HG03575 (cell line): ENCODE measurements around the gene IQGAP2.
"Not testable (repeated sequence)": the region's sequence is repeated elsewhere in the genome, so short reads cannot be mapped to it uniquely, and the experiment has no call there.

Experiments used
- ATAC-seq: cut with Tn5 transposase; IDR thresholded peaks from one replicate; pipeline ENCODE4 v1.9.1; 2021; ENCODE audit not compliant: unreplicated experiment, insufficient number of reproducible peaks, low FRiP score; ENCODE audit errors: extremely low read depth

IQGAP2 gene

DNA sequence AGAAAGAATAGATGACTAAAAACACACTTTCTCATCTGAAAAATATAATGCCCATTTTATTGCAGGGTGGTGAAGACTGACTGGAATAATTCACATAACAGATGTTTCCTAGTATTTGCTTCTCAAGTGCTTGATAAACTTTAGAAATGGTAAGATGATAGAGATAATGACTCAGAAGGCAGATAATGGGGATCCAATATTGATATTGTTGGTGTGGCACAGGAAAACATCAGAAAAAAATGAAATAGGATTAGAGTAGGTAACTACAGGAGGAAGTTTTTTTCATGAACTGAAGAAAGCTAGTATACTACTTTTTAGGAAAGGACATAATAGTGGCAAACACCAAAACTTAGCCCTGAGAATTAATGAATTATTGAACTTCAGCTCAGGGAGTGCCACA lies 240.3 kb downstream of the IQGAP2 start:
- ATAC-seq, result no peak

DNA sequence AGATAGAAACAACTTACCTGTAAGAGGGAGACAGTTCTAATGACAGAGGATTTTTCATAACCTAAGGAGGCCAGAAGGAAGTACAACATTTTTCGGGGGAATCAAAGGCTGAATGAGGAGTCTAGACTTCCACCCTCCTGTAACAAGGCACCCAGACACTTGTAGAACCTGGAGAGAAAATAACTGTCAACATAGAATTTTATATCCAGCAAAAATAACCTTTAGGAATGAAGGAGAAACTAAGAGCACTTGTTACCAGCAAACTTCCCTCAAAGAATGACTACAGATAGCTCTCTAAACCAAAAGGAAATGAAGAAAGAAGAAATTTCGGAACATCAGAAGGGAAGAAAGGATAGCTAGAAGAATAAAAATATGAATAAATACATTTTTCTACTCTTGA lies 246.1 kb downstream of the IQGAP2 start:
- no peak for ATAC-seq

DNA sequence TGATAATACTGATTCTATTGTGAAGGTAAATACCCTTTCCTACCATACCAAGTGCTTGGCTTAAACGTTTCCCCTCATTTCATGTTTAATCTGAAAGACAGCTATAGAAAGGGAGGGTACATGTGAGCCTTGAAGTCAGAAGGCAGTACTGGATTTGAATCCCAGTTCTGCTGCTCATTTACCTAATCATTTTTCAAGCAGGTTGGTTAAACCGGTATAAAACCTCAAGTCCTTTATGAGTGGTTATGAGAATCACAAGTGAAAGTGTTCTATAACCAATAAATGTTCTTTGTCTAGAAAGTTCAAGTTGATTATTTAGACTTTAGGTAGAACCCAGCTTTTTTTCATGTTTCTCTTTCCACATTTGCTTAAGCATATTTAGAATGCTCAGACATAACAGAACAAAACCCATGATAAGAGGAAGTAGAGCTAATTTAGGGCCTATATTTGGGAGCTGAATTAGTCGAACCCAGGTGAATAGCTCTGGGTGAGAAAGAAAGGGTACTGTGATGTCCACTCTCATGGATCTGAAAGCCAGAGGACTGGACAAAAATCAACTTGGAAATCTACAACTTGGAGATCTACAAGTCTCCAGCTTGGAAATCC lies 249.8 kb downstream of the IQGAP2 start:
- no peak for ATAC-seq

- ATAC-seq, result no peak
Measured at GRCh38 chr5:76657091-76657490, 254.0 kb downstream of the IQGAP2 start.

GRCh38 chr5:76657683-76658311 lies 254.7 kb downstream of the IQGAP2 start:
- no peak for ATAC-seq

- no peak for ATAC-seq
Measured at GRCh38 chr5:76660360-76660759, 257.3 kb downstream of the IQGAP2 start.

GRCh38 chr5:76662521-76662920 lies 259.4 kb downstream of the IQGAP2 start:
- ATAC-seq, result no peak

DNA sequence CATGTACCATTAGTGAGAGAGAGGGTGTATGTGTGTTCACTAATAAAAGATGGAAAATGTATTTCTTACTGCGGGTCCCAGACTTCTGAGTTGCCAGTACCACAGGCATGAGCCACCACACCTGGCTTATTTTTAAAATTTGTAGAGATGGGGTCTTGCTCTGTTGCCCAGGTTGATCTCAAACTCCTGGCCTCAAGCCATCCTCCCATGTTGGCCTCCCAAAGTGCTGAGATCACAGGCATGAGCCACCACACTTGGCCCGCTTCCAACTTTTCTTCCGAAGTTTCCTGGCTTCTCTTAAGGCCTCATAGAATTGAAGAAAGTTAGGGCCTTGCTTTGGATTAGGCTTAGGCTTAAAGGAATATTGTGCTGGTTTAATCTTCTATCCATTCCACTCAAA lies 260.5 kb downstream of the IQGAP2 start:
- no peak for ATAC-seq

GRCh38 chr5:76664079-76664478 lies 261.0 kb downstream of the IQGAP2 start:
- no peak for ATAC-seq

GRCh38 chr5:76667495-76667894 lies 264.4 kb downstream of the IQGAP2 start:
- no peak for ATAC-seq

GRCh38 chr5:76669245-76669644 lies 266.2 kb downstream of the IQGAP2 start:
- ATAC-seq, result no peak

DNA sequence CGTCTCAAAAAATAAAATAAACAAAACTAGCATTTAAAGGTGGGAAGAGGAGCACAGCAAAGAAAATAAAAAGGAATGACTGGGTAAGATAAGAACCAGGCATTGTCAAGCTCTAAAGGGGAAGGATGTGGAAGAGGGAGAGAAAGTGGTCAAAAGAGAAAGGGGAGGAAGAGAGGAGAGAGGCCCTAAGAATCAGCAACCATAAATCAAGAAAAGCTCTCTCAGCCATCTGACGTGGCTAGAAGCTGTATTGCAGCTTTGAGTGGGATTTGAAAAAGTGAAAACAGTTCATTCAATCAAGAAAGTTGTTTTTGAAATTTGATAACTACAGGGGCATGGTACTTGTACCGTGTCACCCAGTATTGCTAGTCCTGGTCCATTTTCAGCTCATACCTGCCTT lies 267.4 kb downstream of the IQGAP2 start:
- no peak for ATAC-seq

- ATAC-seq, result no peak
Measured at GRCh38 chr5:76672242-76672641, 269.2 kb downstream of the IQGAP2 start.

DNA sequence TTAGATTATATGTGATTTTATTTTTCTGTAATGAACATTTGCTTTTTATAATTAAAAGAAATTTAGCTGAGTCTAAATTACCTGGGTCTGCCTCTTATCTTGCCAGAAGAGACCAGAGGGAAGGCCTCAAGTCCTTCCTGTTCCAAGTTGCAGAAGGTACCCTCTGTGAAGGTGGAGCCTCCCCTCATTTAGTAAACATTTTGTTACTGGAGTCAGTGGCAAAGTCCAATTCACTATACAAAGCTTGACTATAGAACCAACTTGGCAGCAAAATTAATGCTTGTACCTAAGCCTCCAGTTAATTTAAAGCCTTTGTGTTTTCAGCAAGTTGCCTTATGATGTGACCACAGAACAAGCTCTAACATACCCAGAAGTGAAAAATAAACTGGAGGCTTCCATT lies 270.0 kb downstream of the IQGAP2 start:
- no peak for ATAC-seq

DNA sequence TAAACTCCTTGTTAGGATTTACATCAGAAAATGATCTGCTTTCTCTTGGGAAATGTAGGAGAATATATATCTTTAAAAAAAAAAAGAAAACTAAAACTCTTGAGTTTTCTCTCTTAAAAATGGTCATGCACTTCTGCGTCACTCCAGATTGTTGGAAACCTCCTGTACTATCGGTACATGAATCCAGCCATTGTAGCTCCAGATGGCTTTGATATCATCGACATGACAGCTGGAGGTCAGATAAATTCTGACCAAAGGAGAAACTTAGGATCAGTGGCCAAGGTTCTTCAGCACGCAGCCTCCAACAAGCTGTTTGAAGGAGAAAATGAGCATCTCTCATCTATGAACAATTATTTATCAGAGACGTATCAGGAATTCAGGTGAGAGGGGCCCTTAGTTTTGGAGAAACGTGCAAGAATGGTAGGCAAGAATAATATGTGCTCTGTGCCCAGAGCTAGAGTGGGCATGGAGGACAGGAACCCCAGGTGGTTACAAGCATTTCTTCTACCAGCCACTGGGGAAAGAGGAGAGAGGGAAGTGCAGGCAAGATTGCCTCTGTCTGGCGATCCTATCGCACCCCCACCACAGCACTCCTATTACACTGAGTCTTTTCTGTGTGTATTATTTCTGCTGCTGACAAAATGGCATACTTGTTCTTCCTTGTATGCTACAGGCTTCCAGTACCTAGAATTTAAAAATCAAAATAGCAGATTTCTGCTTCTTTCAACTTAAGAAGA lies 271.4 kb downstream of the IQGAP2 start:
- no peak for ATAC-seq

GRCh38 chr5:76675364-76675763 lies 272.3 kb downstream of the IQGAP2 start:
- no peak for ATAC-seq

DNA sequence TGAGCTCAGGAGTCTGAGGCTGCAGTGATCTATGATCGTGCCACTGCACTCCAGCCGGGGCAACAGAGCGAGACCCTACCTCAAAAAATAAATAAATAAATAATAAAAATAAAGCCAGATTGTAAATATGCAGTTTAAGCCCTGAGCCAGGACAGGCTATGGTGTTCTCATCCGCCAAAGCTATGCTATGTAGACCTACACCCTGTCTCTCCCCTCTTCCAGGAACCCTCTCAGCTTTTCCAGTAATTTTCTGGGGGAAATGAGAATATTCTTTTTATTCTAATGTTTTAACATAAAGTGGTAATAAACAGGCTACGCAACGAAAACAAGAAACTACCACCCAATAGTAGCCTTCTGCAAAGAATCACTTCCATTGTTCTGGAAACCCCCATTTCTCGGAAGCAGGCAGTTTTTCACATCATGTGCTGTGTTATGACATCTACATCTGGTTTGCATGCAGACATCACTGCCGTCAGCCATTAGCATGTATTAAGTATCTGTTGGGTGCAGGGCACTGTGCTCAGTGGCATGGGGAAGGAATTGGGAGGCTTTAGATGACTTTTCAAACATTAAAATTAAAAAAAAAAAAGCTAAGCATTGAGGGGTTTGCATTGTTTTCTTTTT lies 274.9 kb downstream of the IQGAP2 start:
- no peak for ATAC-seq

GRCh38 chr5:76679231-76679630 lies 276.1 kb downstream of the IQGAP2 start:
- ATAC-seq, result no peak

- ATAC-seq, result not testable (repeated sequence)
Measured at GRCh38 chr5:76680826-76681225, 277.7 kb downstream of the IQGAP2 start.

DNA sequence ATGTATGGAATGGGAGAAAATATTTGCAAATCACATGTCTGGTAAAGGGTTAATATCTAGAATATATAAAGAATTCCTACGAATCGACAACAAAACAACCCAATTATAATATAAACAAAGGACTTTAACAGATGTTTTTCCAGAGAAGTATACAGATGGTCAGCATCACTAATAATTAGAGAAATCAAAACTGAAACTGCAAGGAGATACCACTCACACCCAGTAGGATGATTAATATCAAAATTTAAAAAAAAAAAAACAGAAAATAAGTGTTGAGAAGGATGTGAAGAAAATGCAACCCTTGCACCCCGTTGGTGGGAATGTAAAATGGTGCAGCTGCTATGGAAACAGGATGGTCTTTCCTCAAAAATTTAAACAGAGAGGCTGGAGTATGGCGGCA lies 278.2 kb downstream of the IQGAP2 start:
- ATAC-seq, result no peak
